K562 (cell line): ENCODE data around the gene HSF2BP.

ENCODE experiments used
- BRCA1 ChIP-seq, 2 experiments: fragments of 450-650 bp in 1 of 2; sonication (generic) in 1 of 2; formaldehyde crosslinking in 1 of 2; IDR thresholded peaks; 2 replicates each; pipeline versions ENCODE4 v1.5.0 to v1.6.1; 2017 to 2020; ENCODE audit warnings: mild to moderate bottlenecking in 1 of 2, missing genetic modification reagents in 1 of 2
- CBX5 ChIP-seq: IDR thresholded peaks from 2 replicates; pipeline ENCODE4 v1.6.1; 2014; ENCODE audit warnings: low read depth, borderline replicate concordance
- EZH2 ChIP-seq: IDR thresholded peaks from 2 replicates; pipeline ENCODE4 v1.6.1; 2012; ENCODE audit warnings: low read depth, mild to moderate bottlenecking, inconsistent platforms, low read length, borderline replicate concordance
- KDM1A ChIP-seq, 2 experiments: fragments of 450-650 bp; IDR thresholded peaks; 2 replicates each; pipeline ENCODE4 v1.6.1; 2016; ENCODE audit warnings: mild to moderate bottlenecking in 2 of 2
- NR2C2 ChIP-seq, 2 experiments: fragments of 200-800 bp in 1 of 2; sonication (Bioruptor generic) in 1 of 2; sonication (generic) in 1 of 2; formaldehyde crosslinking in 1 of 2; IDR thresholded peaks; 2 replicates each; pipeline versions ENCODE4 v1.6.1 to v1.8.0; 2016 to 2022; ENCODE audit warnings: mild to moderate bottlenecking in 1 of 2, missing compliant biosample characterization in 1 of 2, missing genetic modification characterization in 1 of 2, missing genetic modification reagents in 1 of 2
- PYGO2 ChIP-seq: fragments of 450-650 bp; IDR thresholded peaks from 2 replicates; pipeline ENCODE4 v1.6.1; 2016; ENCODE audit warnings: mild to moderate bottlenecking, missing genetic modification characterization, moderate library complexity, missing compliant biosample characterization
- ZSCAN29 ChIP-seq: fragments of 450-650 bp; IDR thresholded peaks from 2 replicates; pipeline ENCODE4 v1.6.1; 2017
- TF ChIP-seq, protein P1 (sequence below): sonication (generic); formaldehyde crosslinking; IDR thresholded peaks from 2 replicates; pipeline ENCODE4 v1.8.0; 2023; ENCODE audit warnings: mild to moderate bottlenecking, missing genetic modification reagents

GRCh38 chr21:43619856-43620255, 39.4 kb downstream of the HSF2BP start:
- TF ChIP-seq ZSCAN29 (no peak), BRCA1 (IDR thresholded peaks at IDR 0.05) (no peak), BRCA1 (CRISPR knock-in tag; IDR thresholded peaks at IDR 0.05) (no peak), PYGO2 (tag) (no peak), CBX5 (no peak), NR2C2 (CRISPR knock-in tag; IDR thresholded peaks at IDR 0.05) (no peak), NR2C2 (tag; IDR thresholded peaks at IDR 0.05) (no peak), EZH2 (no peak), KDM1A (IDR thresholded peaks at IDR 0.05) (no peak)
- TF ChIP-seq, protein P1, sequence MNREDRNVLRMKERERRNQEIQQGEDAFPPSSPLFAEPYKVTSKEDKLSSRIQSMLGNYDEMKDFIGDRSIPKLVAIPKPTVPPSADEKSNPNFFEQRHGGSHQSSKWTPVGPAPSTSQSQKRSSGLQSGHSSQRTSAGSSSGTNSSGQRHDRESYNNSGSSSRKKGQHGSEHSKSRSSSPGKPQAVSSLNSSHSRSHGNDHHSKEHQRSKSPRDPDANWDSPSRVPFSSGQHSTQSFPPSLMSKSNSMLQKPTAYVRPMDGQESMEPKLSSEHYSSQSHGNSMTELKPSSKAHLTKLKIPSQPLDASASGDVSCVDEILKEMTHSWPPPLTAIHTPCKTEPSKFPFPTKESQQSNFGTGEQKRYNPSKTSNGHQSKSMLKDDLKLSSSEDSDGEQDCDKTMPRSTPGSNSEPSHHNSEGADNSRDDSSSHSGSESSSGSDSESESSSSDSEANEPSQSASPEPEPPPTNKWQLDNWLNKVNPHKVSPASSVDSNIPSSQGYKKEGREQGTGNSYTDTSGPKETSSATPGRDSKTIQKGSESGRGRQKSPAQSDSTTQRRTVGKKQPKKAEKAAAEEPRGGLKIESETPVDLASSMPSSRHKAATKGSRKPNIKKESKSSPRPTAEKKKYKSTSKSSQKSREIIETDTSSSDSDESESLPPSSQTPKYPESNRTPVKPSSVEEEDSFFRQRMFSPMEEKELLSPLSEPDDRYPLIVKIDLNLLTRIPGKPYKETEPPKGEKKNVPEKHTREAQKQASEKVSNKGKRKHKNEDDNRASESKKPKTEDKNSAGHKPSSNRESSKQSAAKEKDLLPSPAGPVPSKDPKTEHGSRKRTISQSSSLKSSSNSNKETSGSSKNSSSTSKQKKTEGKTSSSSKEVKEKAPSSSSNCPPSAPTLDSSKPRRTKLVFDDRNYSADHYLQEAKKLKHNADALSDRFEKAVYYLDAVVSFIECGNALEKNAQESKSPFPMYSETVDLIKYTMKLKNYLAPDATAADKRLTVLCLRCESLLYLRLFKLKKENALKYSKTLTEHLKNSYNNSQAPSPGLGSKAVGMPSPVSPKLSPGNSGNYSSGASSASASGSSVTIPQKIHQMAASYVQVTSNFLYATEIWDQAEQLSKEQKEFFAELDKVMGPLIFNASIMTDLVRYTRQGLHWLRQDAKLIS (CRISPR knock-in tag) = no peak
